Right renal cortex interstitium (tissue), 3 donors: ENCODE measurements around the gene SLC6A11. TPM values are rescaled to one million over a fixed set of nuclear protein-coding genes. Genes with fewer than 3 reads are reported as not detected.
A peak's percentile ranks its signal among the peaks of the same experiment; 100 is the strongest.

Experiments used
- DNase-seq, 3 donors: peaks; one replicate each; pipeline ENCODE4 v3.0.0-alpha.2; 2013; ENCODE audit warnings: low read depth in 3 of 3, low spot score in 2 of 3
- polyA plus RNA-seq, 3 donors: library from polyadenylated mRNA; unstranded; fragments of 120-200 nt; gene quantifications; one replicate each; pipeline ENCODE4 v1.2.1, GENCODE V29; 2013; ENCODE audit not compliant: insufficient read length in 3 of 3

Gene SLC6A11
- under 1 TPM; 0.06 to 0.08 (median 0.08) TPM for polyA plus RNA-seq

- DNase-seq = peak in 1 of 3 donors; percentile 5
Observed at GRCh38 chr3:10816019-10816862, at the start of gene SLC6A11. TSS of gene SLC6A11 (plus strand) at chr3:10816228. CDS start at chr3:10816266, 38 bp downstream.

DNA sequence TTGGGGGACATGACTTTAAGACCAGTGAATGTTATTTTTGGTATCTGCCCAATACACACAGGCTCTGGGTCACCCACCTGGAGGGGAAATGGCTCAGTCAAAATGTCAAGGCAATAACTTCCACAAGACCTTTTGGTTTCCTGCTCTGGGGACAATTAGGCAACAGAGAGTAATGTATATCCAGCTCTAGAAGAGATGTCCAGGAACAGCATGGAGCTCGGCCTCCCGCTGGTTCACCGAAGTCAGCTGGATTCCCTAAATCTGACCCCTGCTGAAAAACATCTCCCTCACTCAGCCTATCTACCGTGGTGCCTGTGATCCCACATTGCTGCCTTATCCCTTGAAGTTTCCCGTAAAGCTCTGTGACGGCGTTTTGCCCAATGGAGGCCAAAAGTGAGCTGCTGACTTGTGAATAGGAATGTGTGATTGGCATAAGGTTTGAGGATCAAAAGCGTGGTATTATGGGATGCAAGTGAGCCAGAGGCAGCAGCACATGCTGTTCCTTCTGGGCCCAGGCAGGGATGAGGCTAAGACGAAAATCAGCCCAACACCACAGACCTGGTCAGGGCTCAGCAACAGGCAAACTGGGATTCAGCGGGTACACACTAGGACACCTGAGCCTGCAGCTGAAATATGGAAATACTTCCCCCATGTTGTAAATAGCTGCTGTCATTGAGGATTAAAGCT is 47.2 kb upstream of the SLC6A11 start:
- no peak for DNase-seq

GRCh38 chr3:10770547-10770946 is 45.5 kb upstream of the SLC6A11 start:
- DNase-seq = no peak

- no peak for DNase-seq
Observed at GRCh38 chr3:10770981-10771380, 45.0 kb upstream of the SLC6A11 start.

DNA sequence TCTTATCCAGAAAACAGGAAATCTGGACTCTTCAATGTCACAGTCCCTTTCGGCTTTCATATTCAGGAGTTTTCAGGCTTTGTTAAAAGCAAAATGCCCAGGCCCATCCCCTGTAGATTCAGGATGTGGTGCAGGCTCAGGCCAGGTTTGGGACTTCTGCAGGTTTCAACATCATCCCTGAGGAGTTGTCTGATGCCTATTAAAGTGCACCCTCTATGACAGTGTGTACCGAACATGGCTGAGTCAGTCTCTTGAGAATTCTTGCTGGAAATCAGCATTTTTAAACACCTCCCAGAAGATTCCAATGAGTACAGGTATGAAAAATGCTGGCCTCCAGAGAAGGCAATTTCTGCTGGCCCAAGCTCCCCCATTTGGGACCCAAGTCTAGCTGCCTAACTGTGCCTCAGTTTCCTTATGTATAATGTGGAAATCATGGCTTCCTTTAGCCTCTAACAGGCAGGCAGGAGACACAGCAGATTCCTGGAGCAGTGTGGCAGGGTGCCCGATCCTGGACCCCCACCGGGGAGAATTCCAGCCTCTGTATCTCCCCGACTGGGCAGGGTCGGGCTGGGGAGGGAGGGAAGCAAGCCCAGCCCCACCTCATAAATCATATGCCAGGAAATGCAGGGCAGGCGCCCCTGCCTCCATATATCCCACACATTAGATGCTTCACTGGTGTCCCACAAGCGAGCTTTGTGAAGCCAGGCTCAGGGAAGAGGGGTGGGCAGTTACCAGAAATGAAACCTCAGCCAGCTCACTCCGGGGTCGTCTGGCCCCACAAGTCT is 44.4 kb upstream of the SLC6A11 start:
- DNase-seq = no peak

DNA sequence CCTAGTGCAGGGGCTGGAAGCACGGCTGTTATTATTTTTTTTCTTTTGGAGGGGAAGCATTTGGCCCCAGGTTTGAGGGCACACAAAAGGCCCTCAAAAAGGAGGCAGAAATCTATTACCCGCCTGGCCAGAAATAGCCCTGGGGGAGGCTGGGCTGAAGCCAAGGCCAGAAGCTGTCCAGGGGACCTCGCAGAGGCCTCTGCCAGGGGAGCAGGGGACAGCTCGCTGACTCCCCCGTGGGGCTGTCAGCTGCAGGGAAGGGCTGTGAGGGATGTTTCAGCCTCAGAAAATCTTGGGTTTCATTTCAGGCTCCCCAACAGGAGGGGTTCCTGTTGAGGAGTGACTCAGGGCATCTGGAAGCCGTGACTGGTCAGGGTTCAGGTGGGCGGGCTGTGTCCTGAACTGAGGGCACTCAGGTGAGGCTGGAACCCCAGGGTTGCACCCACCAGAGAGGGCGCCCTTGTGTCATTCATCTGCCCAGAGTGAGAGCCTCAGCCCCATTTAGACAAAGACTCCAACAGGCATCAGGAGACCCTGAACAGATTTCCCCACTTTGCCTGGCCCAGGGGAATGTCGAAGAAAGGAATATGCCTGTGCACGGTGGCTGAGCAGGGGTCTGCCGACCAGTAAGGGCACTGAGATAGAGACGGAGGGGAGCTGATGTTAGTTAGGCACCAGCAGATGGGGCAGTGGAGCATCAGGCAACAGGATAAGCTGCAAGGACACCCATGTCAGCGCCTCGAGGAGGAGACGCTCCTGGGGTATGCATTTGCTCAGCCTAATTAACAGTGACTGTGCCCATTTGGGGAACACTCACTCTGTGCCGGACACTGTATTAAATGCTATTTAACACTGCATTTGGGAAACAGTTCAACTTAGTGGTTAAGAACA is 43.5 kb upstream of the SLC6A11 start:
- no peak for DNase-seq

- DNase-seq = no peak
Observed at GRCh38 chr3:10774129-10774670, 41.8 kb upstream of the SLC6A11 start.

GRCh38 chr3:10774825-10775224 is 41.2 kb upstream of the SLC6A11 start:
- no peak for DNase-seq

GRCh38 chr3:10775259-10775658 is 40.8 kb upstream of the SLC6A11 start:
- no peak for DNase-seq

DNA sequence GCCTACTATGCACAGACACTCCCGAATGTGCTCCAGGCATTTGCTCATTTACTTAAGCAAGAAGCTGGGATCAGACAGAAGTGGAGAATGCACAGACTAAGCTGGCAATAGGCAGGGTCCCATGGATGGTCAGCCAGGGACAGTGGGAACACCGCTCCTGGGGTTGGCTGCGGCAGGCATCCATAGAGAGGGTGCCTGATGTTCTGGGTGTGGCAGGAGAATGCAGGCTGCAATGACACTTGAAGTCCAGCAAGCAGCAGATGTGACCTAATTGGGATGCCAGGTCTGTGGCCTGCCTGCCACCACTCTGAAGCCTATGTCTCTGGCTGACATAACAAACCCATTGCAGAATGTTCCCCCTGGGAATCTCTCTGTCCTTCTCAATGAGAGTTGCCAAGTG is 40.2 kb upstream of the SLC6A11 start:
- DNase-seq = no peak

GRCh38 chr3:10777627-10778026 is 38.4 kb upstream of the SLC6A11 start:
- DNase-seq = no peak

DNA sequence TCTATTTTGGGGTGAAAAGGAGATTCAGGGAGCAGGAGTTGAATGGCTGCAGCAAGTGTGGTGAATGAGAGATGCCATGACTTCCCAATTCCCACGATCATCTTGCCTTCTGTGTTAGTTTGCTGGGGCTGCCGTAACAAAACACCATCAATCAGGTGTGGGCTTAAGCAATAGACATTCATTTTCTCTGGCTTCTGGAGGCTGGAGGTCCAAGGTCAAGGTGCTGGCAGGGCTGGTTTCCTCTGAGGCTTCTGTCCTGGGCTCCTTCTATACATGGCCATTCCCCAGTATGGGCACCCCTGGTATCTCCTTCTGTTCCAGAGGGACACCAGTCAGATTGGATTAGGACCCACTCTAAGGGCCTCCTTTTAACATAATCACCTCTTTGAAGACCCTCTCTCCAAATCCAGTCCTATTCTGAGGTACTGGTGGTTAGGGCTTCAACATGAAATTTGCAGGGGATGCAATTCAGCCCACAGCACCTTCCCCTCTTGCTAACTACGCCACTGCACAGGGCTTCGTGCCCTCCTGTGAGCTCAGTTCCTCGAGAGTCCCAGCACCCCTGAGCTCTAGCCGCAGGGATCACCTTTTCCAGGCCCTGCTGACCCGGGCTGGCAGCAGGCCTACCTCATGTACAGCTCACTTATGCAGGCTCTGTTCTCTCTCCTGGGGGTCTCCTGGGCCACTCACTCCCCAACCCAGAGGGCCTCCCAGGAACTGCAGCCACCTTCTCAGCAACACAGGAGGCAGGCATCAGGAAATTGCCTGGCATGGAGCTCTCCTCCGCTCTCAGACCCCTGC is 37.3 kb upstream of the SLC6A11 start:
- no peak for DNase-seq

DNA sequence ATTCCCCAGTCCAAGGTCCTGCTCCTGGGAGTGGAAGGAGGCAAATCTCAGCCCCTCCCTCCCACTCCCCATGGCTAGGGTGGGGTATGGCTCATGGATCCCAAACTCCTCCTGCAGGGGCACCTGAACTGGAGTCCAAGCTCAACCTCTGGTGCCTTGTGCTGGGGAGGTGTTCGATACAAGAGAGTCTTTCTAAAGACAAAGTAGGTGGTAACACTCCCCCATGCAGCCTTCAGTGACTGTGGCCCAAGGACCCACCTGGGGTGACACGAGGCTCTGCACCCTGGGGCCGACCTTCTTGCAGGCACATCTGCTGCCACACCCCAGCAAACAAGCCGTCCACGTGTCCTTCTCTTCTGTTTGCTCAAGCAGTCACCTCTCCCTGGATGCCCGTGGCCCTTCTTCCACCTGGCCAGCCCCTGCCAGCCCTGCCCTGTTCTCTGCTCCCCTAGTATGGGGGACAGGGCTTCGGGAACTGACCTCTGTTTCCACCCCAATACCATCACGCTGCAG is 36.7 kb upstream of the SLC6A11 start:
- DNase-seq = no peak

DNA sequence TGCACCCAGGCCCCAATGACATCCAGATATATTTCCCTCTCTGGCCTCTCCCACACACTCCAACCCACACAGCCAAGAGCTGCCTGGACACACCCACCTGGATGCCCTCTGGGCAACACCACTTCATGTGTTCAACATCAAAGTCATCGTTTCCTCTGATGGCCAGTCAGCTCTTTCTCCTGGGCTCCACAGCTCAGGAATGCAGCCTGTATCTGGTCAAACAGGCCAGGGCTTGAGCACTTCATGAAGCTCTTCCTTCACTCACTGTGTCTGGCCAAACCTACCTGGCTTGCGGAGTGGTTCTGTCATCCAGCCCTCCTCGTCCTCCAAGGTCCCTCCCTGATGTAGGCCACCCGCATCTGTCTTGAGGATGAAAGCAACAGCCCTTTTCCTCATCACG is 35.8 kb upstream of the SLC6A11 start:
- no peak for DNase-seq

GRCh38 chr3:10780922-10781321 is 35.1 kb upstream of the SLC6A11 start:
- no peak for DNase-seq

GRCh38 chr3:10781981-10782380 is 34.0 kb upstream of the SLC6A11 start:
- DNase-seq = no peak

- DNase-seq = no peak
Observed at GRCh38 chr3:10783360-10784351, 32.4 kb upstream of the SLC6A11 start.

GRCh38 chr3:10786640-10787039 is 29.4 kb upstream of the SLC6A11 start:
- no peak for DNase-seq
